NCI-H1105 treated with DMSO at 0.1 percent for 48 hours (cell line): Measurements from ENCODE around the gene PLCG1.

Source experiments
- DNase-seq: peaks from one replicate; lab custom pipeline; 2025; lab: John Stamatoyannopoulos, UW

PLCG1 gene

DNA sequence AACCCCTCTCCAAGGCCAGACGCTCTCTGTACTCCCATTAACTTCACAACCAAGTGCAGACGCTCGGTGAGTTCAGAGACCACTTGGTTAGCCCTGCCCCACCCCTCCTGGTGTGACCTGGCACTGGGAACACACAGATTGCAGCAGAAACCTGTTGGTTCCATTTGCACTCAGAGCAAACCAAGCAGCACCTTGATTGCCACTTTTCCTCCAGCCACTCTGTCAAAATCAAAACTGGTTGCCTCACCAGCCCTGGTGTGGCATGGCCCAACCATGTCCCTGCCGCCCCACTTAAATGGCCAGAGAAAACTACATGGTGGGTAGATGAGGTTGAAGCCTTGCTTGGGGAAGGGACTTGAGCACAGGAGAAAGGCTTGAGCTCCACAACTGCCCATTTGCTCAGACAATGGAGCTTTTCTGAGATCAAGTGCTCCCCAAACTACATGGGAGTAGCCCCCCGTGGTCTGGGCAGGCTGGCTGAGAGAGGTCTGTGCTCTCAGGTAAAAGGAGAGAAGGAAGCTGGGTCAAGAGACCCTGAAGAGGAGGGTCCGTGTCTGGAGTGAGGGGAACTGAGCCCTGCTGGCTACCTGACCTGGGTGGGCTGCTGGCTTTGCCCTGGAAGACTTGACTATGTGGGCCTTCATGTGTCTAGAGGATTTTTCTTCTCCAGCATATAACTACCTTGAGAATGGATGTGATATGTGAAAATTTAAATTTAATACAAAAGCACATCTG lies 43.4 kb downstream of the PLCG1 start:
- no peak for DNase-seq

DNA sequence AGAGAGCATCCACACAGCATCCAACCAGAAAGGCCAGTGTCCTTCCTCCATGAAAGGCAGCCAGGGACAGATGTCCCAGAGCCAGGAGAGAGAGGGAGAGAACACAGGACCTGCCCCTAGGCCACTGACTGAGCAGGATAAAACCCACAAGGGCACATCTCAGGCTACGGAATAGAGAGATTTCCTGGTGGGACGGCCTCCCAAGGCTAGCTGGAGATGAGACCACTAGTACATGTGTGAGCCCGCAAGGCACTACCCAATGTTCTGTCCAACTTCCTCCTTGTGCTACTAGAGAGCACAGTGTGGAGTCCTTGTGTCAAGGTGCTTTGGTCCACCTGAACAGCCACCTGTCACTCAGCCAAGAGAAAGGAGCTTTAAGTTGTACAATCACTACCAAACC lies 44.2 kb downstream of the PLCG1 start:
- DNase-seq, result no peak

DNA sequence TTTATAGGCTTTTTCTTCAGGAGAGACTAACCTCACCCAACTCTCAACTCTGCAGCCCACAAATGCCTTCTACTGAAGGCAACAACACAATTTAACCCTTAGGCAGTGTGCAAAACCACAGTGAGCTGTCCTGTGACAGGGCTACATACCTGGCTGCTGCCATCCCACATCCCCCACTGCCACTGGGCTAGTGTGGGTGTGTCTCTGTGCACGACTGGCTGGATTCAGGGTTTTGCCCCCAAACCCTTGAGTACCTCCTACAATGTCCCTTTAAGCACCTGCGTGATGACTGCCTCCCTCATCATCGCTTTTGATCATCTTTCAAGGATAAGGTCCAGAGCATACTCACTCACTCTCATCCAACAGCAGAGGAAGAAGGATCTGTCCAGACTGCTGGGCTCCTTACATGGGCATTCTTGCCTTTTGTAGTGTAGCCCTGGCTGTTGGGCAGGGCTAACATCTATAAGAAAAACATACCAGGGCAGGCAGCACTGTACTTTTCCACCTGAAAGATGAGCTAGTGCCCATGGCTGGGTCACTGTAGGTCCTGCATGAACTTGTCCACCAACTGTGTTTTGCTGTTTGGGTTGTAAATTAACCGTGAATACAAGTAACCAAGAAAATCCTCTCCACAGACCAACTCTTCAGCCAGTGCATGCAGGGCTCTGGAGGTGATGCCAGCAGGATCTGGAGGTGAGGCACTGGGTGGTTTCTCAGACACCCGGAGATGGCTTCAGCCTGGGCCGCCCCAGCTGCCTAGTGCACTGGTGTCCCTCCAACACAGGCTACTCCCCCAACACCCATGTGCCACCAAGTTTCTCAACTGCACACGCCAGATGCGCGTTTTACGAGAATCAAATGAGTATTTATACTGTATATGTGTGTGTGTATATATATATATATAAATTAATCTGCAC lies 45.2 kb downstream of the PLCG1 start:
- no peak for DNase-seq

GRCh38 chr20:41183391-41183790 lies 46.0 kb downstream of the PLCG1 start:
- no peak for DNase-seq

- DNase-seq, result no peak
These were observed 46.5 kb downstream of the PLCG1 start for GRCh38 chr20:41183831-41184230.

- DNase-seq, result no peak
These were observed 47.8 kb downstream of the PLCG1 start for GRCh38 chr20:41185013-41185757.

- no peak for DNase-seq
These were observed 50.3 kb downstream of the PLCG1 start for GRCh38 chr20:41187668-41188067.

DNA sequence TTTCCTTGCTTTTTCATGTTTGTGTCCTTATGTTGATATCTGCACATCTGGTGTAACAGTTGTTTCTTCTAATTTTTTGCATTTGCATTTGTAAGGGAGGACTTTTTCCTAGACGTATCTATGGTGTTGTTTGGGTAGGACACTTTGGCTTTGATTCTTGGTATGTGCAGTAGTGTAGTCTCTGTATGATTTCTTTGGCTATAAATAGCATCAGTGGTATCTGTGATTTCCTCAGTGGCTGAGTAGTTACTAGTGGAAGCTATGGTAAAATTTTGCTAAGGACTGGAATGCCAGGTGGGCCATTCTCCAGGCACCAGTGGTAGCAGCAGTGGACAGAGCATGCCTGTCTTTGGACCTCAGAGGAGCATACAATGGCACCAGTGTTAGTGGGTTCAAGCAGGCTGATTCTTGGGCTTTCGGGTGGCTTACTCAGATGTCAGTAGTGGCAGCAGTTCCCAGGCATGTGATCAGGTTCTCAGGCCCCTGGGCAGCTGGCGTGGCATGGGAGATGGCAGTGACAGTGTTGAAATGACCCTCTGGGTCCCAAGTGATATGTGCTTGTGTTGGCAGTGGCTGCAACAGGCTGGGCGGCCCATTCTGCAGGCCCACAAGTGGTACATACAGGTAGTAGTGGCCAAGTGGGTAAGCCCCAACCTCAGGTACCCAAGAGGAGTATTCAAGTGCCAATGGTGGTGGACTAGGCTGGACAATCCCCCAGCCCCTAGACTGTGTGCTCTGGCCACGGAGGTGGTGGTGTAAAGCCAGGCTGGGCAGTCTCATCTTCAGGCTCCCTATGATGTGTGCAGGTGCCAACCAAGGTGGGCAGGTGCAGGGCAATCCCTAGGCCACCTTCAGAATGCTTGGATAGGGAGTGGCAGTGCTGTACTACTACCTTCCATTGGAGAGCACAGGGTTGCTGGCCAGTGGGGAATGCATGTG lies 54.5 kb downstream of the PLCG1 start:
- DNase-seq, result no peak

- DNase-seq, result no peak
These were observed 55.2 kb downstream of the PLCG1 start for GRCh38 chr20:41192575-41192974.

- DNase-seq, result no peak
These were observed 59.4 kb downstream of the PLCG1 start for GRCh38 chr20:41196653-41197225.

DNA sequence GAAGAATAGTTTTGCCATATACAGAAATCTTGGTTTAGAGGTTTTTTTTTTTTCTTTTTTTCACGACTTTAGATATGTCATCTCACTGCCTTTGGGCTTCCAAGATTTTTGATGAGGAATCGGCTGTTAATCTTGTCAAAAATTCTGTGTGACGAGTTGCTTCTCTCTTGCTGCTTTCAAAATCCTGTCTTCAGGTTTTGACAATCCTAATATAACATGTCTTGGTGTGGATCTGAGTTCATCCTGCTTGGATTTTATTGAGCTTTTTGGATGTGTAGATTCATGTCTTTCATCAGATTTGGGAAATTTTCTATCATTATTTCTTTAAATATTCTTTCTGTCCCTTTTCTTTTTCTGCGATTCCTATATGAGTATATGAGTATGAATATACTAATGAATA lies 61.1 kb downstream of the PLCG1 start:
- no peak for DNase-seq

- no peak for DNase-seq
These were observed 63.3 kb downstream of the PLCG1 start for GRCh38 chr20:41200446-41201202.

- no peak for DNase-seq
These were observed 64.4 kb downstream of the PLCG1 start for GRCh38 chr20:41201760-41202159.

DNA sequence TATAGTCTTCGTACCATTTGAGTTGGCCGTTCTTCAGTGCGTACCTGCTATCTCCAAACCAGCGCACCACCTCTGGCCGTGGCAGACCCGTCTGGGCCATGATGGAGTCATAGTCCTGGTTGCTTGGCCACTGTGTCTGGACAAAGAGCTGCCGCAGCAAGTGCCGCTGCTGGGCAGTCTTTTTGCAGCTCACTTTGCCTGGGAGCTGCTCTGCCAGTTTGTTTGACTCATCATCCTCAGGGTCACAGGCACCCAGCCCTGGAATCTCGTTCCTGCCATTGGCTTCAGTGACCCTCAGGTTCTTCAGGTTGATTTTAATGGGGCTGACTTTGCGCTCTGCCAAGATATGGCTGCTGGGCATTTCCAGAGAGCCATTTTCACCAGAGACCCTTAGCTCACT lies 65.1 kb downstream of the PLCG1 start:
- DNase-seq, result no peak

GRCh38 chr20:41203660-41204059 lies 66.3 kb downstream of the PLCG1 start:
- no peak for DNase-seq

- no peak for DNase-seq
These were observed 67.2 kb downstream of the PLCG1 start for GRCh38 chr20:41204304-41205265.

DNA sequence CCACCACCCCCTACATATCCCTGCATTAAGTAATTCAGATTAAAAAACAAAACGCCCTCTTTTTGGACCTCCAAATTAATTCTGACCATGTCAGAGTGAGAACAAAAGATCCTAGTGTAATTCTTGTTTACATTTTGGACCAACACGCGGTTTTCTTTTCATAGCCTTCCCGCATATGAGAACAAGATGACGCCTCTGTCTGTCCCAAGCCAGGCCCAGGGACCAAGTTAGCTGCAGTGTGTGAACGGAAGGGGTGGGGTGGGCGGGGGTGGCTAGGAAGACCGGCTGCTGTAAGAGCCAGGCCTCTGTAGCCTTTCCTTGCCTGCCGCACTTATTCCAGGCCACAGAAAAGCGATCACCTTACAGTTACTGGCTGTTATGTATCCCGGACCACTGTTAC lies 68.0 kb downstream of the PLCG1 start:
- no peak for DNase-seq

GRCh38 chr20:41213150-41213820 lies 75.9 kb downstream of the PLCG1 start:
- DNase-seq, result peak; percentile 57

- no peak for DNase-seq
These were observed 76.9 kb downstream of the PLCG1 start for GRCh38 chr20:41214202-41214601.
